Muscle of leg (tissue), 11 donors: ENCODE measurements around the gene SRPX2. TPM values are rescaled to one million over a fixed set of nuclear protein-coding genes. Genes with fewer than 3 reads are reported as not detected.

Experiments
- DNase-seq: peaks from one replicate; pipeline ENCODE4 v3.0.0; 2013
- H3K27ac ChIP-seq: one replicate; pipeline ENCODE4 v1.5.1; 2013; ENCODE audit warnings: mild to moderate bottlenecking, low read length, control low read depth
- H3K27me3 ChIP-seq: one replicate; pipeline ENCODE4 v1.6.1; 2013; ENCODE audit warnings: low read length; ENCODE audit not compliant: control insufficient read depth, insufficient read depth
- H3K36me3 ChIP-seq: one replicate; pipeline ENCODE4 v1.6.1; 2013; ENCODE audit warnings: low read length; ENCODE audit not compliant: control insufficient read depth, insufficient read depth
- H3K4me1 ChIP-seq: one replicate; pipeline ENCODE4 v1.6.1; 2013; ENCODE audit warnings: low read length; ENCODE audit not compliant: control insufficient read depth, insufficient read depth
- H3K4me3 ChIP-seq: one replicate; pipeline ENCODE4 v1.5.1; 2013; ENCODE audit warnings: low read length, control low read depth
- H3K9me3 ChIP-seq: replicated peaks from 2 replicates; pipeline ENCODE4 v1.6.1; 2013; ENCODE audit warnings: low read depth, low read length; ENCODE audit not compliant: control insufficient read depth
- WGBS: methylation state at CpG from one replicate; pipeline ENCODE4 v1.1.5; 2013; ENCODE audit warnings: missing lambda C conversion rate; ENCODE audit not compliant: insufficient coverage; 5-methylcytosine and 5-hydroxymethylcytosine counted together
- polyA plus RNA-seq, 8 donors: library from polyadenylated mRNA; unstranded; fragments of 120-200 nt; gene quantifications; one replicate each; pipeline versions ENCODE4 v1.2.1 to v1.2.3, GENCODE V29; 2013; ENCODE audit warnings: inconsistent platforms in 1 of 8, low replicate concordance in 1 of 8; ENCODE audit not compliant: insufficient read length in 8 of 8, insufficient read depth in 1 of 8
- total RNA-seq: library from RNA; stranded (reverse); fragments of 120-200 nt; gene quantifications from one replicate; pipeline ENCODE4 v1.2.4, GENCODE V29; 2013

SRPX2 gene
- total and polyA plus RNA-seq, 9 donors = 17.8 to 41.0 (median 27.4) TPM

DNA sequence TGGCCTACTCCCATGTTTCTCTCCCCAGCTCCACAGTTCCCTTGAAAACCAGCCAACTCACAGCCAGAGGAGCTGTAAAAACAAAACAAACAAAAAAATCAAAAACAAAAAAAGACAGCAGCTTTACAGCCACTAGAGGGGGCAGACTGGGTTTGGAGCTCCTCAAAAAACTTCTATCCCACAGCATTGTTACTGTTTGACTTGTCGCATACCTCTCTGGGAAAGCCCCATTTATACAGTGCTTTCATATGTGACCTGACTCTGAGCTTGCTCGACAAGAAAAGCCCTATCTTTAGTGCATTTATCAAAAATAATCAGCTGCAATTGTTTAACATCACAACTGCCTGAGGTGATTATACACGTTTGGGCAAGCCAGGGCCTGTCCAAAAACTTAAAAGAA, 29.0 kb upstream of the SRPX2 start:
- 40% methylated on average over 2 of the region's 3 CpGs for WGBS
- Histone ChIP-seq H3K27me3 (peaks cover 4% of the 10 kb centered on the region), H3K4me3 (no peak overlapping the region), H3K36me3 (no peaks in the 10 kb centered on the region), H3K9me3 (no peaks in the 10 kb centered on the region), H3K4me1 (no peaks in the 10 kb centered on the region), H3K27ac (no peak overlapping the region)
- DNase-seq = peak; percentile 77

- 68% methylated on average over 2 of the region's 4 CpGs for WGBS
- DNase-seq = no peak
- H3K9me3 ChIP-seq = no peaks in the 10 kb centered on the region
- no peak overlapping the region for H3K27ac ChIP-seq
- H3K4me1 ChIP-seq = no peaks in the 10 kb centered on the region
- H3K27me3 ChIP-seq = no peaks in the 10 kb centered on the region
- no peak overlapping the region for H3K4me3 ChIP-seq
- H3K36me3 ChIP-seq = no peaks in the 10 kb centered on the region
Observed at GRCh38 chrX:100623001-100623400, 21.0 kb upstream of the SRPX2 start.

DNA sequence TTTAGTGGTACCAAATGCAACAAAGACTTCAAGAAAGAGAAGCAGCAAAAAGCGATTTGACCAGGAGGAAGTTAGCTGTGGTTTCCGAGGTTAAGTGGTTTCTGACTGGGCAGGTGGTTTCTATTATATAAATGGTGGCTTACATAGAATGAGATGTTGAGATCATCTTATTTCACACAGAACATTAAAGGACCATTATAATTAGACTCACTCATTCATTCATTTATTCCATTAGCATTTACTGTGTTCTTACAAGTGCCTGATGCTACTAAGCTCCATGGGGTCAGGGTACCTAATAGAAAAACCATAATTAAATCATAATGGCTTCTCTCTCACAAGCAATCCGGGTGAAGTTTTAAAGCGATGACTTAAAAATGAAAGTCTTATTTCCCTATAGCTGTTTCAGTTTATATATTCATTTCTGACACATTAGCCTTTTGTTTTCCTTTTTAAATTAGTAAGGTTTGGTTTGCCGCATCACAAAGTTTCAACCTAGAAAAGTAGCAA, 18.0 kb upstream of the SRPX2 start:
- Histone ChIP-seq H3K36me3 (peaks cover 6% of the 10 kb centered on the region), H3K4me3 (no peak overlapping the region), H3K4me1 (no peaks in the 10 kb centered on the region), H3K9me3 (no peaks in the 10 kb centered on the region), H3K27me3 (peaks cover 2% of the 10 kb centered on the region), H3K27ac (no peak overlapping the region)
- WGBS = no CpG with 5 or more reads among the region's 5 CpGs
- no peak for DNase-seq

GRCh38 chrX:100635040-100635439, 9.0 kb upstream of the SRPX2 start:
- peaks cover 19% of the 10 kb centered on the region for H3K27me3 ChIP-seq
- peaks cover 7% of the 10 kb centered on the region for H3K36me3 ChIP-seq
- peaks cover 2% of the 10 kb centered on the region for H3K4me1 ChIP-seq
- DNase-seq = no peak
- H3K4me3 ChIP-seq = no peak overlapping the region
- no peak overlapping the region for H3K27ac ChIP-seq
- no CpG with 5 or more reads among the region's 5 CpGs for WGBS
- no peaks in the 10 kb centered on the region for H3K9me3 ChIP-seq

DNA sequence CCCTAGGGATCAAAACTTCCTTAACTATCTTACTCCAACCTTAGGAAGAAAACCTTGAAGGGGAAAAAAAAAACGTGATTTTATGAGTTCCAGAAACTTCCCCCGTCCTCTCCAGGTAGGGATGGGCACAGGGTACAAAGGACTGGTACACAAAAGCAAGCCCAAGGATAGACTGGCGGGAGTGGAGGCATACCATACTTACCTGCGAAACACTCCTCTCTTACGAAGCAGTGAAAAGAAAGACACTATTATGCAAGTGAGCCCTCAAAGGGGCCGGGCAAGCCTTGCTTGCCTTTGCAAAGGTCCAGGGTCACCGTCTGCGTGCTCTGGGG, 8.0 kb upstream of the SRPX2 start:
- Histone ChIP-seq H3K27me3 (peaks cover 16% of the 10 kb centered on the region), H3K9me3 (no peaks in the 10 kb centered on the region), H3K27ac (peak overlapping the region; percentile 88), H3K4me1 (peaks cover 2% of the 10 kb centered on the region), H3K36me3 (peaks cover 4% of the 10 kb centered on the region), H3K4me3 (peak overlapping the region; percentile 57)
- DNase-seq = no peak
- 24% methylated on average over 7 of the region's 8 CpGs for WGBS

GRCh38 chrX:100636321-100636991, 7.5 kb upstream of the SRPX2 start, which contains the start of gene TSPAN6:
TSS of gene TSPAN6 (minus strand) at chrX:100636806. CDS start at chrX:100636694, 112 bp downstream.
- DNase-seq = peak; percentile 95
- peak within 1 kb of the TSS; percentile 57 for H3K4me3 ChIP-seq
- peaks cover 4% of the 10 kb centered on the region for H3K36me3 ChIP-seq
- peaks cover 17% of the 10 kb centered on the region for H3K27me3 ChIP-seq
- H3K27ac ChIP-seq = peak within 1 kb of the TSS; percentile 88
- 25% methylated on average over 47 of the region's 51 CpGs for WGBS
- no peaks in the 10 kb centered on the region for H3K9me3 ChIP-seq
- H3K4me1 ChIP-seq = peaks cover 2% of the 10 kb centered on the region

DNA sequence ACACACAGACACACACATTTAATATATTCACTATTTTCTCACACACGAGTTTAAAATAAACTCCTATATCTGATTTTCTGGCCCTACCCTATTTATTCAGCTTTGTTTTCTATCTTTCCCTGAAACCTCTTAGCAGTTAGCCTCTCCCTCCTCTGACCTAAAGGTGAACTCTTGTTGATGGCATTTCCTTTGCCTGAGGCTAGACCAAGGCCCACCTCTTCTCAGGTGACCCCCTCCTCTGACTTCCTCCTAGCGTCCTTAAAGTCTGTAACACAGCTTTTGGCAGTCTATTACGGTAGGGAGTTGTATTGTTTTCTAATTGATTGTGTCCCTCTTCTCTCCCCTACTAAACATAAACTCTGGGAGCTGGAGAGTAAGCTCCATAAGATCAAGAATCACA, 1.7 kb upstream of the SRPX2 start:
- Histone ChIP-seq H3K9me3 (no peaks in the 10 kb centered on the region), H3K27me3 (peaks cover 19% of the 10 kb centered on the region), H3K27ac (no peak overlapping the region), H3K36me3 (no peaks in the 10 kb centered on the region), H3K4me3 (no peak overlapping the region), H3K4me1 (peaks cover 13% of the 10 kb centered on the region)
- 33% methylated on average over 1 of the region's 3 CpGs for WGBS
- DNase-seq = no peak

GRCh38 chrX:100643212-100643611, 787 bp upstream of the SRPX2 start:
- peak overlapping the region; percentile 86 for H3K27ac ChIP-seq
- peaks cover 22% of the 10 kb centered on the region for H3K4me1 ChIP-seq
- no peaks in the 10 kb centered on the region for H3K36me3 ChIP-seq
- H3K27me3 ChIP-seq = peaks cover 21% of the 10 kb centered on the region
- no peak for DNase-seq
- no peaks in the 10 kb centered on the region for H3K9me3 ChIP-seq
- no peak overlapping the region for H3K4me3 ChIP-seq
- WGBS = 80% methylated on average over 2 of the region's 11 CpGs

- peak overlapping the region; percentile 44 for H3K4me3 ChIP-seq
- H3K27ac ChIP-seq = peak overlapping the region; percentile 86
- H3K27me3 ChIP-seq = peaks cover 32% of the 10 kb centered on the region
- H3K9me3 ChIP-seq = no peaks in the 10 kb centered on the region
- no peak for DNase-seq
- 80% methylated on average over 1 of the region's 4 CpGs for WGBS
- H3K36me3 ChIP-seq = no peaks in the 10 kb centered on the region
- H3K4me1 ChIP-seq = peaks cover 40% of the 10 kb centered on the region
Observed at GRCh38 chrX:100645106-100645505, 1.1 kb downstream of the SRPX2 start.

- Histone ChIP-seq H3K36me3 (peaks cover 4% of the 10 kb centered on the region), H3K27ac (peak overlapping the region; percentile 95), H3K27me3 (peaks cover 26% of the 10 kb centered on the region), H3K9me3 (no peaks in the 10 kb centered on the region), H3K4me3 (no peak overlapping the region), H3K4me1 (peaks cover 41% of the 10 kb centered on the region)
- DNase-seq = peak; percentile 46
- WGBS = no CpG with 5 or more reads among the region's 1 CpG
Observed at GRCh38 chrX:100647095-100647494, 3.1 kb downstream of the SRPX2 start.
